GM18861 (cell line): ENCODE measurements around the gene VASH1.

Experiments used
- ATAC-seq: cut with Tn5 transposase; IDR thresholded peaks from one replicate; pipeline ENCODE4 v1.9.1; 2021; ENCODE audit not compliant: unreplicated experiment

The VASH1 gene

GRCh38 chr14:76770521-76771436 lies 9.5 kb downstream of the VASH1 start:
- ATAC-seq: no peak

- ATAC-seq: no peak
Measured at GRCh38 chr14:76771437-76771980, 10.2 kb downstream of the VASH1 start.

- no peak for ATAC-seq
Measured at GRCh38 chr14:76772300-76773187, 11.3 kb downstream of the VASH1 start.

- ATAC-seq: no peak
Measured at GRCh38 chr14:76773188-76773885, 12.1 kb downstream of the VASH1 start.

GRCh38 chr14:76773956-76774820 lies 12.9 kb downstream of the VASH1 start:
- no peak for ATAC-seq

GRCh38 chr14:76774821-76775694 lies 13.8 kb downstream of the VASH1 start:
- ATAC-seq: no peak

GRCh38 chr14:76775695-76776427 lies 14.6 kb downstream of the VASH1 start:
- ATAC-seq: no peak

- ATAC-seq: no peak
Measured at GRCh38 chr14:76776428-76777251, 15.4 kb downstream of the VASH1 start.

GRCh38 chr14:76777721-76778120 lies 16.5 kb downstream of the VASH1 start:
- no peak for ATAC-seq

- no peak for ATAC-seq
Measured at GRCh38 chr14:76778546-76779215, 17.4 kb downstream of the VASH1 start.

GRCh38 chr14:76779221-76780057 lies 18.2 kb downstream of the VASH1 start:
- ATAC-seq: no peak

- no peak for ATAC-seq
Measured at GRCh38 chr14:76780058-76780345, 18.7 kb downstream of the VASH1 start.

- ATAC-seq: no peak
Measured at GRCh38 chr14:76780360-76780759, 19.1 kb downstream of the VASH1 start.

- ATAC-seq: no peak
Measured at GRCh38 chr14:76780875-76781647, 19.8 kb downstream of the VASH1 start.

GRCh38 chr14:76781648-76782051 lies 20.4 kb downstream of the VASH1 start:
- ATAC-seq: no peak
